ENCODE measurements around the gene TEC.
A peak's percentile ranks its signal among the peaks of the same experiment; 100 is the strongest.
"Not testable (repeated sequence)": the region's sequence is repeated elsewhere in the genome, so short reads cannot be mapped to it uniquely, and the experiment has no call there.

TEC gene

GRCh38 chr4:48268956-48269860, at the start of gene TEC:
TSS of gene TEC (minus strand) at chr4:48269838. CDS start at chr4:48228614, 41,224 bp downstream.
- peak; percentile 31 for DNase-seq (ENCODE audit: low spot score)

GRCh38 chr4:48315728-48316630, 46.3 kb upstream of the TEC start:
- DNase-seq (ENCODE audit: low spot score): peak; percentile 53

GRCh38 chr4:48314746-48315145, 45.1 kb upstream of the TEC start:
- DNase-seq (ENCODE audit: low spot score): not testable (repeated sequence)

- no peak for DNase-seq (ENCODE audit: low spot score)
Observed at GRCh38 chr4:48311896-48312295, 42.3 kb upstream of the TEC start.

GRCh38 chr4:48308901-48309300, 39.3 kb upstream of the TEC start:
- no peak for DNase-seq (ENCODE audit: low spot score)

GRCh38 chr4:48307528-48307927, 37.9 kb upstream of the TEC start:
- DNase-seq (ENCODE audit: low spot score): no peak

GRCh38 chr4:48305508-48305907, 35.9 kb upstream of the TEC start:
- DNase-seq (ENCODE audit: low spot score): no peak

- DNase-seq (ENCODE audit: low spot score): no peak
Observed at GRCh38 chr4:48300004-48300403, 30.4 kb upstream of the TEC start.

- DNase-seq (ENCODE audit: low spot score): no peak
Observed at GRCh38 chr4:48299560-48299959, 29.9 kb upstream of the TEC start.

- DNase-seq (ENCODE audit: low spot score): no peak
Observed at GRCh38 chr4:48297256-48297846, 27.7 kb upstream of the TEC start.

- peak; percentile 6 for DNase-seq (ENCODE audit: low spot score)
Observed at GRCh38 chr4:48296365-48296764, 26.7 kb upstream of the TEC start.

GRCh38 chr4:48295116-48295515, 25.5 kb upstream of the TEC start:
- DNase-seq (ENCODE audit: low spot score): no peak

GRCh38 chr4:48292218-48292790, 22.7 kb upstream of the TEC start:
- DNase-seq (ENCODE audit: low spot score): not testable (repeated sequence)

GRCh38 chr4:48290146-48290772, 20.6 kb upstream of the TEC start:
- peak; percentile 19 for DNase-seq (ENCODE audit: low spot score)

GRCh38 chr4:48286060-48286459, 16.4 kb upstream of the TEC start:
- not testable (repeated sequence) for DNase-seq (ENCODE audit: low spot score)

GRCh38 chr4:48285640-48286039, 16.0 kb upstream of the TEC start:
- DNase-seq (ENCODE audit: low spot score): not testable (repeated sequence)

GRCh38 chr4:48275686-48276085, 6.0 kb upstream of the TEC start:
- DNase-seq (ENCODE audit: low spot score): no peak

- peak; percentile 20 for DNase-seq (ENCODE audit: low spot score)
Observed at GRCh38 chr4:48275247-48275646, 5.6 kb upstream of the TEC start.

GRCh38 chr4:48271626-48272025, 2.0 kb upstream of the TEC start:
- DNase-seq (ENCODE audit: low spot score): no peak

- no peak for DNase-seq (ENCODE audit: low spot score)
Observed at GRCh38 chr4:48270951-48271473, 1.4 kb upstream of the TEC start.

- DNase-seq (ENCODE audit: low spot score): no peak
Observed at GRCh38 chr4:48270523-48270897, 872 bp upstream of the TEC start.
